MM.1S (cell line): ENCODE results near the gene XCL2.

ENCODE experiments used
- DNase-seq: peaks from one replicate; pipeline ENCODE4 v3.0.0-alpha.2; 2015
- H2AFZ ChIP-seq: fragments of 300-600 bp; sonication (generic); 2 replicates; pipeline ENCODE4 v1.6.0; 2016; ENCODE audit warnings: antibody characterized with exemption, low read length
- H3F3A ChIP-seq: fragments of 300-600 bp; sonication (generic); 2 replicates; pipeline ENCODE4 v1.6.1; 2016; ENCODE audit warnings: mild to moderate bottlenecking, antibody characterized with exemption, low read length, moderate library complexity, mixed read lengths; ENCODE audit not compliant: insufficient read depth
- H3K27ac ChIP-seq: fragments of 300-600 bp; sonication (generic); 2 replicates; pipeline ENCODE4 v1.5.1; 2016; ENCODE audit warnings: mild to moderate bottlenecking, low read length
- H3K27me3 ChIP-seq: fragments of 300-600 bp; sonication (generic); replicated peaks from 2 replicates; pipeline ENCODE4 v1.6.0; 2016; ENCODE audit warnings: low read length; ENCODE audit not compliant: insufficient read depth
- H3K36me3 ChIP-seq: fragments of 300-600 bp; sonication (generic); replicated peaks from 2 replicates; pipeline ENCODE4 v1.6.1; 2016; ENCODE audit warnings: mild to moderate bottlenecking, low read length, mixed read lengths; ENCODE audit not compliant: insufficient read depth
- H3K4me1 ChIP-seq: fragments of 300-600 bp; sonication (generic); 2 replicates; pipeline ENCODE4 v1.6.1; 2016; ENCODE audit warnings: low read length, mixed read lengths
- H3K4me2 ChIP-seq: fragments of 300-600 bp; sonication (generic); 2 replicates; pipeline ENCODE4 v1.6.0; 2016; ENCODE audit warnings: low read depth, low read length
- H3K4me3 ChIP-seq: fragments of 300-600 bp; sonication (generic); 2 replicates; pipeline ENCODE4 v1.5.1; 2016; ENCODE audit warnings: low read length, mixed read lengths
- H3K79me2 ChIP-seq: fragments of 300-600 bp; sonication (generic); 2 replicates; pipeline ENCODE4 v1.6.1; 2016; ENCODE audit warnings: mixed run types, low read length, mixed read lengths
- H3K9ac ChIP-seq: fragments of 300-600 bp; sonication (generic); 2 replicates; pipeline ENCODE4 v1.6.1; 2016; ENCODE audit warnings: low read length, mixed read lengths
- H3K9me2 ChIP-seq: fragments of 300-600 bp; sonication (generic); replicated peaks from 2 replicates; pipeline ENCODE4 v1.6.1; 2016; ENCODE audit warnings: mild to moderate bottlenecking, low read length, mixed read lengths; ENCODE audit not compliant: insufficient read depth
- H3K9me3 ChIP-seq: fragments of 300-600 bp; sonication (generic); replicated peaks from 2 replicates; pipeline ENCODE4 v1.6.1; 2016; ENCODE audit warnings: mild to moderate bottlenecking, low read length, mixed read lengths; ENCODE audit not compliant: insufficient read depth
- H4K20me1 ChIP-seq: fragments of 300-600 bp; sonication (generic); 2 replicates; pipeline ENCODE4 v1.6.1; 2016; ENCODE audit warnings: mild to moderate bottlenecking, low read length, moderate library complexity, mixed read lengths; ENCODE audit not compliant: insufficient read depth
- CTCF ChIP-seq: fragments of 300-600 bp; sonication (generic); IDR thresholded peaks from 2 replicates; pipeline ENCODE4 v1.5.1; 2016; ENCODE audit warnings: antibody characterized with exemption, low read length, mixed read lengths
- EZH2 ChIP-seq: fragments of 300-600 bp; sonication (generic); optimal IDR thresholded peaks from 2 replicates; pipeline ENCODE3; 2017; ENCODE audit warnings: low read depth, mild to moderate bottlenecking, antibody characterized with exemption, low read length, mixed read lengths
- EZH2phosphoT487 ChIP-seq: fragments of 300-600 bp; sonication (generic); IDR thresholded peaks from 2 replicates; pipeline ENCODE4 v1.6.1; 2018; ENCODE audit warnings: antibody characterized with exemption, low read length

Gene XCL2

DNA sequence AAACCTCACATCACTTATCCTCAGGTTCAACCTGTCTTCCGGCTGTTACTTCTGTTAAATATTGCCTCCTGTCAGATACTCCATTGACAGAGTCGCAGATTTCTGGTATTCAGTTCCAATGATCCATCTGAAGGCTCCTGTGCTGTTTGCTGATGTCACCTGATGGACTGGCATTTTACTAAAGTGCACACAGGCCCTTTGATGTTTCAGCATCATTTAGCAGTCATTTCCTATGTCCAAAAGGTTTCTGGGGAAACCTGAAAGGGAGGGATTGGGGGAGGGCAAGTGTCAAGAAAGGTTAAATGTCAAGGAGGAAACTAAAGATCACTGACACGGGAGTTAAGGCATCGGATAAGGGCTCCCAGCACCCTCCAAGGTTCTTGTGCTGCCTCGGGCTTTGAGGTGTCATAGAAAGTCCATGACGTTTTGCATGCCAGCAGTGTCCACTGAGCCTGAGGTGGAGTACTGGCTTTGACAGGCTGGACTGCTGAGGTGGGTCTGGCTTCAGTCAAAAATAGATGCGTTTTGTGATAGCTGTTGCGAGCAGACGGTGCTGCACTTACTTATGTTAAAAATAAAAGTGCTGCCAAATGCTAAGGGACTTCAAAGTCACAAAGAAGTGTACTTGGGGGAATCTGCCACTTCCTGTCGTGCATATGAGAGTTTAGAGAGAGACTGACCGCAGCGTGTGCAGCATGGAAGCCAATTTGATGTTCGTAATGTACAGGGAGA is 30.8 kb downstream of the XCL2 start:
- Histone ChIP-seq H3K4me3 (no peak overlapping the region), H3K36me3 (no peaks in the 10 kb centered on the region), H3K9me2 (no peaks in the 10 kb centered on the region), H3K9ac (no peak overlapping the region), H3K4me2 (no peak overlapping the region), H2AFZ (no peak overlapping the region), H3F3A (no peaks in the 10 kb centered on the region), H3K79me2 (no peaks in the 10 kb centered on the region), H3K27me3 (no peaks in the 10 kb centered on the region), H3K4me1 (no peaks in the 10 kb centered on the region), H3K9me3 (no peaks in the 10 kb centered on the region), H4K20me1 (no peaks in the 10 kb centered on the region), H3K27ac (no peak overlapping the region)
- DNase-seq, result peak; percentile 56
- TF ChIP-seq CTCF (no peak), EZH2 (no peak)

DNA sequence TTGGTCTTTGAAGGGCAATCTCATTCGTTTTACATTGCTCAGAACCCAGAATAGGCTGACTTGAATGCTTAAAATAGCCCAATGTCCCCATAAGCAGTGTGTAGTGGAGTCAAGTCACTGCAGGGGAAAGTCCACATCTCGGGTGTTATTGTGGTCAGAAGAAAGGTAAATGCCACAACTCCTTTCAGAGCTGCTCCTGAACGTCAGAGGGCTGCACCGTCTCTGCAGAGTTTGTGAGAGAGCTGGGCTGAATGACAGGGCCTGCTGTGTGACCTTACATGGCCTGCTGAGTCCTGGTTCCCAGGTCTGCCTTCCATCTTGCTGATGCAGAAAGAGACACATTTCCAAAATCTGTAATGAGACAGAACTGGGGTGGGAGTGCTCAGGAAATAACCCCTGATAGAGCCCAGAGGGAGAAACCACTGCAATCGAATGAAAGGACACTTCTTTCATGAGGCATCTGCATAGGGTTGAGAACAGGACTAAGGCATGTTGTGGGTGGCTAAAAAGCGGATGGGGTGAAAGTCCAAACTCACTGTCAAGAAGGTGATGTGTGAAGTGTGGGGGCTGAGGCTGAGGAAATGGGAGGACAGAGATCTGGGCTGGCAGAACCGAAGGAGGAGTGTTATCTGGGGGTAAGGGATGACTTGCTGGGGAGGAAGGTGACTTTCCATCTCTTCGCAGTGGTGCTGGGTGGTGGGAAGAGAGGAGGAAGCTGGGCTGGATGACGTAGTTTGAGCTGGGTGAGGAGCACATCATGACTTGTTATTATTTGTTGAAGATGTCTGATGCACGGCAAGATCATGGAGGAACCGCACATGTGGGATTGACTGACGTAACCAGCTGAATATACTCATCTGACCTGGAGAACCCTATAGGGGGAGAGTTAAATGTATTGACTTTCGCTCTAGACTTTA is 33.7 kb downstream of the XCL2 start:
- peak; percentile 82 for DNase-seq
- Histone ChIP-seq H3K79me2 (no peaks in the 10 kb centered on the region), H3K27ac (no peak overlapping the region), H3K4me2 (no peak overlapping the region), H3F3A (no peaks in the 10 kb centered on the region), H3K4me3 (no peak overlapping the region), H4K20me1 (no peaks in the 10 kb centered on the region), H3K36me3 (no peaks in the 10 kb centered on the region), H3K9me2 (no peaks in the 10 kb centered on the region), H3K9me3 (no peaks in the 10 kb centered on the region), H3K9ac (no peak overlapping the region), H3K27me3 (no peaks in the 10 kb centered on the region), H3K4me1 (no peaks in the 10 kb centered on the region), H2AFZ (no peak overlapping the region)
- TF ChIP-seq CTCF, result no peak

DNA sequence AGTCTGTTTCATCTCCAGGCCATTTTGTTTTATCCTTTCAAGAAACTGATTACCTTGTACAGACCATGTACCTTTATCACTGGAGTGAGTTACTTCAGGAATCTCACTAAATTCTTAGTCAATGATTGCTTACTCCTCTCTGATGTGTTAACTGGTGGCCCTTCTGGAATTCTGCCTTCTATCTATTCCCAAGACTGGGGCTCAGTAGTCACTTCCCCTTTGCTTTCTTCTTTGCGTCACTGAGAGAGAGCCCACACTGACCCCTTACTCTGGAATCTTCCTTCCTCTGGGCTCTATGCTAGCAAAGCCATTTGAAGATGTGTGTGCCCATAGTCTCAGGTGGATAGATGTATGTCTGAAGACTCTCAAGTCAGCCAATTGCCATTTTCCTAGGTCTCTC is 34.6 kb downstream of the XCL2 start:
- H3F3A ChIP-seq, result no peaks in the 10 kb centered on the region
- H3K4me3 ChIP-seq, result no peak overlapping the region
- no peaks in the 10 kb centered on the region for H3K9me2 ChIP-seq
- no peak overlapping the region for H2AFZ ChIP-seq
- no peaks in the 10 kb centered on the region for H3K36me3 ChIP-seq
- H4K20me1 ChIP-seq, result no peaks in the 10 kb centered on the region
- no peak for DNase-seq
- no peaks in the 10 kb centered on the region for H3K79me2 ChIP-seq
- no peak overlapping the region for H3K4me2 ChIP-seq
- no peaks in the 10 kb centered on the region for H3K9me3 ChIP-seq
- no peak overlapping the region for H3K9ac ChIP-seq
- H3K27me3 ChIP-seq, result no peaks in the 10 kb centered on the region
- no peak overlapping the region for H3K27ac ChIP-seq
- TF ChIP-seq EZH2 (no peak), CTCF (no peak), EZH2phosphoT487 (no peak)
- no peaks in the 10 kb centered on the region for H3K4me1 ChIP-seq
